Fibroblast of villous mesenchyme (primary cell): ENCODE results near the gene HOXB5. TPM values are rescaled to one million over a fixed set of nuclear protein-coding genes. Genes with fewer than 3 reads are reported as not detected.

Experiments
- DNase-seq: peaks from one replicate; pipeline ENCODE4 v3.0.0-alpha.2; 2010; ENCODE audit warnings: low read depth
- H3K4me3 ChIP-seq: 2 replicates; pipeline ENCODE4 v1.5.1; 2011; ENCODE audit warnings: low read depth, mild to moderate bottlenecking, low read length
- total RNA-seq: library from RNA; depleted of rRNA; stranded (reverse); fragments of >200 nt; gene quantifications from 2 replicates; pipeline ENCODE4 v1.2.3, GENCODE V29; 2012
- TF ChIP-seq, protein P1 (sequence below): IDR thresholded peaks from 2 replicates; pipeline ENCODE4 v1.5.1; 2012; ENCODE audit warnings: low read depth, mild to moderate bottlenecking, low read length; ENCODE audit not compliant: insufficient read depth

Gene HOXB5
- total RNA-seq, 1 donor: 0.43 TPM

DNA sequence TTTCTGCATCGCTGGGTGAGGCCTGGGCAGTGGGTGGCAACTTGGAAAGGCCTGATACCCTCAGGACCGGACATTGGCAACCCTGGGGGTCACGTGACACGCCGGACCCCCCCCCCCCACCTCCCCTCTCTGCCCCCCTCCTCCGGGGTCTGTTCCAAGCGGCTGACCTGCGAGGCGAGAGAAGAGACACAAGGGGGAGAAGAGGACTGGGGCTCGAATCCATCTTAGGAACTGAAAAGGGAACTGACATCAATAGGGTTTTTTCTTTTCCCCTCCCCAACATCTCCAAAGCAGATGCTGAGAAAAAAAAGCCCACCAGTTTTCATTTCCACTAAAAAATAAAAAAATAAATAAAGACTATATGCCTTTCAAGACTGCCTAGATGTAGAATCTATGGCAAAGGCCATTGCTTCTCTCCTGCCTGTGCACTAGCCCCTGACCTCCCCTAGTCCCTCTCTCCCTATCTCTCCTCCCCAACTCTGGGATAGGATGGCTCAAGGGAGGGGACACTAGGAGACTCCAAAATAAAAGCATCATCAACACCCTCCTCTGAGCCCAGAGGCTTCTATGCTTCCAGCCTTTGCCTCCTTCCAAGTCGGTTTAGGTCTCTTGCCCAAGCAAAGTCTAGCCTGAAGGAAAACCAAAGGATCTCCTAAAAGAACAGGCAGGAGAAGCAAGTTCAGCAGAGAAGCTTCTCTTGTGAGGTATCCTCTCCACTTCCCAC lies 41.0 kb downstream of the HOXB5 start:
- TF ChIP-seq, protein P1, sequence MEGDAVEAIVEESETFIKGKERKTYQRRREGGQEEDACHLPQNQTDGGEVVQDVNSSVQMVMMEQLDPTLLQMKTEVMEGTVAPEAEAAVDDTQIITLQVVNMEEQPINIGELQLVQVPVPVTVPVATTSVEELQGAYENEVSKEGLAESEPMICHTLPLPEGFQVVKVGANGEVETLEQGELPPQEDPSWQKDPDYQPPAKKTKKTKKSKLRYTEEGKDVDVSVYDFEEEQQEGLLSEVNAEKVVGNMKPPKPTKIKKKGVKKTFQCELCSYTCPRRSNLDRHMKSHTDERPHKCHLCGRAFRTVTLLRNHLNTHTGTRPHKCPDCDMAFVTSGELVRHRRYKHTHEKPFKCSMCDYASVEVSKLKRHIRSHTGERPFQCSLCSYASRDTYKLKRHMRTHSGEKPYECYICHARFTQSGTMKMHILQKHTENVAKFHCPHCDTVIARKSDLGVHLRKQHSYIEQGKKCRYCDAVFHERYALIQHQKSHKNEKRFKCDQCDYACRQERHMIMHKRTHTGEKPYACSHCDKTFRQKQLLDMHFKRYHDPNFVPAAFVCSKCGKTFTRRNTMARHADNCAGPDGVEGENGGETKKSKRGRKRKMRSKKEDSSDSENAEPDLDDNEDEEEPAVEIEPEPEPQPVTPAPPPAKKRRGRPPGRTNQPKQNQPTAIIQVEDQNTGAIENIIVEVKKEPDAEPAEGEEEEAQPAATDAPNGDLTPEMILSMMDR: no peak
- no peak for DNase-seq
- no peak overlapping the region for H3K4me3 ChIP-seq

GRCh38 chr17:48551596-48552465 lies 41.7 kb downstream of the HOXB5 start:
- TF ChIP-seq, protein P1: no peak
- H3K4me3 ChIP-seq: no peak overlapping the region
- no peak for DNase-seq

- TF ChIP-seq, protein P1: no peak
- DNase-seq: no peak
- no peak overlapping the region for H3K4me3 ChIP-seq
Observed at GRCh38 chr17:48551214-48551555, 42.4 kb downstream of the HOXB5 start.

DNA sequence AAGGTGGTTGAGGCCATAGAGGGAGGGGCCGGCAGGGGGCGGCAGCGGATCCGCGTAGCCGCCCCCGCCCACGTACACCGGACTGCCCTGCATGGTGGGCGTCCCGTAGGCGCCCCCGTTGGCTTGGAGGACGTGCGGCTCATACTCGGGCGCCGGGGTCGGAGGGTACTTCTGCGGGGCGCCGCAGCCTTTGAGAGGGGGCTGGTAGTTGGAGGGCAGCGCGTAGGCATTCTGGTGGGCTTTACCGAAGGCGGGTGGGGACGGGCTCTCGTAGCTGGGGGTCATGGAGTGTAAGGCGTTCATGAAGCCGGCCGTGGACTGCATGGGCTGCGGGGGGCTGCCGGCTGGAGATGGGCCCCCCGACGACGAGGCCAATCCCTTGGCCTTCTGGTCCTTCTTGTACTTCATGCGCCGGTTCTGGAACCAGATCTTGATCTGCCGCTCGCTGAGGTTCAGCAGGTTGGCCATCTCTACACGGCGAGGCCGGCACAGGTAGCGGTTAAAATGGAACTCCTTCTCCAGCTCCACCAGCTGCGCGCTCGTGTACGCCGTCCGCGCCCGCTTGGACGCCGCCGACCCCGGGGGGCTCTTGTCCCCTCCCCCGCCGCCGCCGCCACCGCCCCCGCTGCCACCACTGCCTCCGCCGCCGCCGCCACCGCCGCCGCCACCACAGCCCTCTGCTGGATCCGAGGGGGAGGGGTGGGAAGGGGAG lies 42.9 kb downstream of the HOXB5 start:
- DNase-seq: no peak
- TF ChIP-seq, protein P1: no peak
- no peak overlapping the region for H3K4me3 ChIP-seq

- DNase-seq: no peak
Observed at GRCh38 chr17:48549914-48550501, 43.6 kb downstream of the HOXB5 start.

GRCh38 chr17:48549281-48549630 lies 44.3 kb downstream of the HOXB5 start:
- TF ChIP-seq, protein P1: no peak
- no peak overlapping the region for H3K4me3 ChIP-seq
- DNase-seq: no peak

More at GRCh38 chr17:48549914-48550501, 43.6 kb downstream of the HOXB5 start:
- TF ChIP-seq, protein P1: no peak
- no peak overlapping the region for H3K4me3 ChIP-seq
